Neural cell (in vitro differentiated cells): ENCODE results near the gene NKIRAS1. TPM values are rescaled to one million over a fixed set of nuclear protein-coding genes. Genes with fewer than 3 reads are reported as not detected.

Experiments
- H2AFZ ChIP-seq: fragments of 200-600, 300-800 bp; sonication (generic), shearing (Covaris generic); 2 replicates; pipeline ENCODE4 v1.6.0; 2014; ENCODE audit warnings: low read depth, mild to moderate bottlenecking, antibody characterized with exemption, low read length, moderate library complexity
- H3F3A ChIP-seq: fragments of 200-600 bp; shearing (Covaris generic); 2 replicates; pipeline ENCODE4 v1.6.1; 2016; ENCODE audit warnings: mild to moderate bottlenecking, moderate library complexity, mixed read lengths, antibody characterized with exemption, low read length; ENCODE audit not compliant: insufficient read depth, poor library complexity, severe bottlenecking
- H3K27ac ChIP-seq: fragments of 200-600, 300-800 bp; sonication (generic), shearing (Covaris generic); 2 replicates; pipeline ENCODE4 v1.5.1; 2014; ENCODE audit warnings: mild to moderate bottlenecking, low read length, moderate library complexity
- H3K27me3 ChIP-seq: fragments of 300-800, 200-600 bp; sonication (generic), shearing (Covaris generic); 2 replicates; pipeline ENCODE4 v1.6.0; 2014; ENCODE audit warnings: mild to moderate bottlenecking, low read depth, low read length, moderate library complexity; ENCODE audit not compliant: insufficient read depth
- H3K36me3 ChIP-seq: fragments of 300-800, 200-600 bp; sonication (generic), shearing (Covaris generic); 2 replicates; pipeline ENCODE4 v1.5.1; 2014; ENCODE audit warnings: mild to moderate bottlenecking, antibody characterized with exemption, low read length, moderate library complexity; ENCODE audit not compliant: insufficient read depth
- H3K4me2 ChIP-seq: fragments of 300-800, 200-600 bp; sonication (generic), shearing (Covaris generic); 2 replicates; pipeline ENCODE4 v1.6.0; 2014; ENCODE audit warnings: mild to moderate bottlenecking, low read length
- H3K4me3 ChIP-seq: fragments of 300-800, 200-600 bp; sonication (generic), shearing (Covaris generic); 2 replicates; pipeline ENCODE4 v1.5.1; 2014; ENCODE audit warnings: mild to moderate bottlenecking, low read length, moderate library complexity
- H3K79me2 ChIP-seq: fragments of 200-600 bp; shearing (Covaris generic); replicated peaks from 2 replicates; pipeline ENCODE4 v1.6.0; 2014; ENCODE audit warnings: mild to moderate bottlenecking, low read length, moderate library complexity; ENCODE audit not compliant: insufficient read depth
- H3K9ac ChIP-seq: fragments of 300-800, 200-600 bp; sonication (generic), shearing (Covaris generic); 2 replicates; pipeline ENCODE4 v1.6.1; 2016; ENCODE audit warnings: mild to moderate bottlenecking, low read length, mixed read lengths
- H3K9me2 ChIP-seq: fragments of 200-600 bp; shearing (Covaris generic); 2 replicates; pipeline ENCODE4 v1.6.1; 2016; ENCODE audit warnings: mild to moderate bottlenecking, low read length, mixed read lengths; ENCODE audit not compliant: insufficient read depth
- H3K9me3 ChIP-seq: fragments of 200-600, 300-800 bp; sonication (generic), shearing (Covaris generic); 2 replicates; pipeline ENCODE4 v1.6.1; 2016; ENCODE audit warnings: mild to moderate bottlenecking, mixed run types, low read length, moderate library complexity, mixed read lengths
- H4K20me1 ChIP-seq: fragments of 200-600 bp; shearing (Covaris generic); 2 replicates; pipeline ENCODE4 v1.6.1; 2016; ENCODE audit warnings: mild to moderate bottlenecking, mixed run types; ENCODE audit not compliant: insufficient read depth
- EP300 ChIP-seq: fragments of 450-650 bp; conservative IDR thresholded peaks from 2 replicates; pipeline ENCODE4 v1.6.1; 2014; ENCODE audit warnings: antibody characterized with exemption, mild to moderate bottlenecking, moderate library complexity; ENCODE audit not compliant: poor library complexity, severe bottlenecking
- EZH2 ChIP-seq: fragments of 200-600, 300-800 bp; shearing (Covaris generic), sonication (generic); IDR thresholded peaks from 2 replicates; pipeline ENCODE4 v1.6.1; 2014; ENCODE audit warnings: antibody characterized with exemption, low read length, borderline replicate concordance, mild to moderate bottlenecking; ENCODE audit not compliant: insufficient read depth, poor library complexity, severe bottlenecking
- MXI1 ChIP-seq: fragments of 450-650 bp; conservative IDR thresholded peaks from 2 replicates; pipeline ENCODE4 v1.6.1; 2014; ENCODE audit warnings: antibody characterized with exemption, mild to moderate bottlenecking; ENCODE audit not compliant: poor library complexity, severe bottlenecking
- POLR2AphosphoS5 ChIP-seq: IDR thresholded peaks from 2 replicates; pipeline ENCODE4 v1.6.1; 2012
- RAD21 ChIP-seq: fragments of 450-650 bp; conservative IDR thresholded peaks from 2 replicates; pipeline ENCODE4 v1.6.1; 2014; ENCODE audit warnings: antibody characterized with exemption, mild to moderate bottlenecking, moderate library complexity
- SMC3 ChIP-seq: fragments of 450-650 bp; conservative IDR thresholded peaks from 2 replicates; pipeline ENCODE4 v1.6.1; 2014; ENCODE audit warnings: antibody characterized with exemption, mild to moderate bottlenecking, moderate library complexity; ENCODE audit not compliant: poor library complexity
- TAF1 ChIP-seq: IDR thresholded peaks from 2 replicates; pipeline ENCODE4 v1.6.1; 2012; ENCODE audit warnings: low read depth
- polyA plus RNA-seq: library from polyadenylated mRNA; depleted of rRNA; stranded (reverse); fragments of >200 nt; gene quantifications from 2 replicates; pipeline ENCODE4 v1.2.3, GENCODE V29; 2014
- TF ChIP-seq, protein P1 (sequence below): fragments of 450-650 bp; IDR thresholded peaks from 2 replicates; pipeline ENCODE4 v1.5.1; 2014; ENCODE audit warnings: antibody characterized with exemption, mild to moderate bottlenecking, moderate library complexity; ENCODE audit not compliant: poor library complexity, severe bottlenecking
- TF ChIP-seq, protein P2 (sequence below): IDR thresholded peaks from 2 replicates; pipeline ENCODE4 v1.6.1; 2012; ENCODE audit warnings: borderline replicate concordance

The NKIRAS1 gene
- polyA plus RNA-seq, 1 donor from 2014 or later, result 42.1 TPM

DNA sequence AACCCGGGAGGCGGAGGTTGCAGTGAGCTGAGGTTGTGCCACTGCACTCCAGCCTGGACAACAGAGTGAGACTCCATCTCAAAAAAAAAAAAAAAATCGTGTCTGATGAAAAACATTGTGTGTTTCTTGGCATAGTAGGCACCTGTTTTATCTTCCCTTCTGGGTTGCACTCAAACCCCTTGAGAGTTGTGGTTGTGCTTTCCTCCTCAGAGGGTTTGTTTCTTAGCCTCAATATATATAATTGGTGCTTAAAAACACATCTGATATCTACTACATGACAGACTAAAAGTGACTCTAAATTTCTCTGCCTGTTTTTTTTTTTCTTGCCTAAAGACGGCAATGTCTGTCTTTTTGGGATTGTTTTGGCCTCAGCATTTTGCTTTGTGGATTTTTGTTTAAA lies 35.9 kb upstream of the NKIRAS1 start:
- Histone ChIP-seq H3K79me2 (peaks cover 50% of the 10 kb centered on the region), H3K36me3 (no peaks in the 10 kb centered on the region), H4K20me1 (no peaks in the 10 kb centered on the region), H3K4me2 (no peak overlapping the region), H3F3A (no peaks in the 10 kb centered on the region), H3K27me3 (no peaks in the 10 kb centered on the region), H3K27ac (no peak overlapping the region), H2AFZ (no peak overlapping the region), H3K9me3 (no peaks in the 10 kb centered on the region), H3K4me3 (no peak overlapping the region), H3K9ac (no peak overlapping the region), H3K9me2 (no peaks in the 10 kb centered on the region)
- TF ChIP-seq EZH2 (no peak), MXI1 (no peak), POLR2AphosphoS5 (no peak), TAF1 (no peak), SMC3 (no peak), RAD21 (no peak), EP300 (no peak)
- TF ChIP-seq, protein P1, sequence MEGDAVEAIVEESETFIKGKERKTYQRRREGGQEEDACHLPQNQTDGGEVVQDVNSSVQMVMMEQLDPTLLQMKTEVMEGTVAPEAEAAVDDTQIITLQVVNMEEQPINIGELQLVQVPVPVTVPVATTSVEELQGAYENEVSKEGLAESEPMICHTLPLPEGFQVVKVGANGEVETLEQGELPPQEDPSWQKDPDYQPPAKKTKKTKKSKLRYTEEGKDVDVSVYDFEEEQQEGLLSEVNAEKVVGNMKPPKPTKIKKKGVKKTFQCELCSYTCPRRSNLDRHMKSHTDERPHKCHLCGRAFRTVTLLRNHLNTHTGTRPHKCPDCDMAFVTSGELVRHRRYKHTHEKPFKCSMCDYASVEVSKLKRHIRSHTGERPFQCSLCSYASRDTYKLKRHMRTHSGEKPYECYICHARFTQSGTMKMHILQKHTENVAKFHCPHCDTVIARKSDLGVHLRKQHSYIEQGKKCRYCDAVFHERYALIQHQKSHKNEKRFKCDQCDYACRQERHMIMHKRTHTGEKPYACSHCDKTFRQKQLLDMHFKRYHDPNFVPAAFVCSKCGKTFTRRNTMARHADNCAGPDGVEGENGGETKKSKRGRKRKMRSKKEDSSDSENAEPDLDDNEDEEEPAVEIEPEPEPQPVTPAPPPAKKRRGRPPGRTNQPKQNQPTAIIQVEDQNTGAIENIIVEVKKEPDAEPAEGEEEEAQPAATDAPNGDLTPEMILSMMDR, result no peak
- TF ChIP-seq, protein P2, sequence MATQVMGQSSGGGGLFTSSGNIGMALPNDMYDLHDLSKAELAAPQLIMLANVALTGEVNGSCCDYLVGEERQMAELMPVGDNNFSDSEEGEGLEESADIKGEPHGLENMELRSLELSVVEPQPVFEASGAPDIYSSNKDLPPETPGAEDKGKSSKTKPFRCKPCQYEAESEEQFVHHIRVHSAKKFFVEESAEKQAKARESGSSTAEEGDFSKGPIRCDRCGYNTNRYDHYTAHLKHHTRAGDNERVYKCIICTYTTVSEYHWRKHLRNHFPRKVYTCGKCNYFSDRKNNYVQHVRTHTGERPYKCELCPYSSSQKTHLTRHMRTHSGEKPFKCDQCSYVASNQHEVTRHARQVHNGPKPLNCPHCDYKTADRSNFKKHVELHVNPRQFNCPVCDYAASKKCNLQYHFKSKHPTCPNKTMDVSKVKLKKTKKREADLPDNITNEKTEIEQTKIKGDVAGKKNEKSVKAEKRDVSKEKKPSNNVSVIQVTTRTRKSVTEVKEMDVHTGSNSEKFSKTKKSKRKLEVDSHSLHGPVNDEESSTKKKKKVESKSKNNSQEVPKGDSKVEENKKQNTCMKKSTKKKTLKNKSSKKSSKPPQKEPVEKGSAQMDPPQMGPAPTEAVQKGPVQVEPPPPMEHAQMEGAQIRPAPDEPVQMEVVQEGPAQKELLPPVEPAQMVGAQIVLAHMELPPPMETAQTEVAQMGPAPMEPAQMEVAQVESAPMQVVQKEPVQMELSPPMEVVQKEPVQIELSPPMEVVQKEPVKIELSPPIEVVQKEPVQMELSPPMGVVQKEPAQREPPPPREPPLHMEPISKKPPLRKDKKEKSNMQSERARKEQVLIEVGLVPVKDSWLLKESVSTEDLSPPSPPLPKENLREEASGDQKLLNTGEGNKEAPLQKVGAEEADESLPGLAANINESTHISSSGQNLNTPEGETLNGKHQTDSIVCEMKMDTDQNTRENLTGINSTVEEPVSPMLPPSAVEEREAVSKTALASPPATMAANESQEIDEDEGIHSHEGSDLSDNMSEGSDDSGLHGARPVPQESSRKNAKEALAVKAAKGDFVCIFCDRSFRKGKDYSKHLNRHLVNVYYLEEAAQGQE, result no peak

DNA sequence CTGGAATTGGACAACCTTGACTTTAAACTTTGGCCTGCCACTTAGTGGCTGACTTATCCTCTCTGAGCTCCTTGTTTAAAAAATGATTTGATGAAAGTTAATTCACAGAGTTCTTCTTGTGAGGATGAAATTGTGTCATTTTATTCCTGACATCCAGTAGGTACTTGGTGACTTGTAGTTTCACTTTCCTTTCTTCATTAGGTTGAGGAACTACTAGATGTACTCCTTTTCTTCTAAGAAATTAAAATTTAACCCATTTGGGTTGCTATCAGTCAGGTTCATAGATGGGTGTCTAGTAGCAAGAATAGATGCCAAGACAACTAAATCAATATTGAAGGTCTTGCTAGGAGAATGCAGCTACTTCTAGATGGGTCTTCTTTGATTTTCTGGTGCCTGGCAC lies 33.5 kb upstream of the NKIRAS1 start:
- no peak overlapping the region for H3K27ac ChIP-seq
- H3K79me2 ChIP-seq, result peaks cover 59% of the 10 kb centered on the region

More for the DNA sequence above, 33.5 kb upstream of the NKIRAS1 start:
- H3K9ac ChIP-seq, result no peak overlapping the region
- H3F3A ChIP-seq, result peaks cover 4% of the 10 kb centered on the region
- H3K36me3 ChIP-seq, result no peaks in the 10 kb centered on the region
- no peaks in the 10 kb centered on the region for H4K20me1 ChIP-seq
- no peaks in the 10 kb centered on the region for H3K9me2 ChIP-seq
- no peak overlapping the region for H2AFZ ChIP-seq
- no peaks in the 10 kb centered on the region for H3K27me3 ChIP-seq
- no peaks in the 10 kb centered on the region for H3K9me3 ChIP-seq
- no peak overlapping the region for H3K4me2 ChIP-seq
- TF ChIP-seq POLR2AphosphoS5, result no peak
- TF ChIP-seq EP300, result no peak
- TF ChIP-seq, protein P1, result no peak
- TF ChIP-seq SMC3, result no peak
- no peak for TF ChIP-seq RAD21
- TF ChIP-seq, protein P2, result no peak
- no peak for TF ChIP-seq TAF1
- TF ChIP-seq EZH2, result no peak
- no peak for TF ChIP-seq MXI1
- H3K4me3 ChIP-seq, result no peak overlapping the region
